HG02884 (cell line): ENCODE data around the gene TEDC2.
"Not testable (repeated sequence)": the region's sequence is repeated elsewhere in the genome, so short reads cannot be mapped to it uniquely, and the experiment has no call there.

Experiments used
- ATAC-seq: cut with Tn5 transposase; IDR thresholded peaks from one replicate; pipeline ENCODE4 v1.9.1; 2021; ENCODE audit warnings: mild to moderate bottlenecking, moderate library complexity; ENCODE audit not compliant: unreplicated experiment

TEDC2 gene

GRCh38 chr16:2476345-2476720 lies 16.4 kb downstream of the TEDC2 start:
- ATAC-seq = no peak

DNA sequence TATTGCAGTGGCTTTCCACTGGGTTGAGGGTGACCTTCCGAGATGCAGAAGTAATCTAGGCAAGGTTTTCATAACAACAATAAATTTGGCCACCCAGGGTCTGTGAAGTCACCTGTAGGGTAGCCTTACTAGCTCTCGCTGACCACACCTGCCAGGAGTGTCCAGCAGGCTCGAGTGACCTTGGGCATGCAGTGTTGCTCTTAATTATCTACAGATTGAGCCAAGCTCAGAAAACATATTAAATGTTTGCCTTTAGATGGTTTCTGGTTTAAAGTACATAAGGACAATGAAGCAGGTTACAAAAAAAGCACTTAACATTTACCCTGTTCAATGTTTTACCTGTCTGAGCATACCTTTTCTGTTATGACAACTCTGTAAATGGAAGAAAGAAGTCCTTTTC lies 16.8 kb downstream of the TEDC2 start:
- no peak for ATAC-seq

DNA sequence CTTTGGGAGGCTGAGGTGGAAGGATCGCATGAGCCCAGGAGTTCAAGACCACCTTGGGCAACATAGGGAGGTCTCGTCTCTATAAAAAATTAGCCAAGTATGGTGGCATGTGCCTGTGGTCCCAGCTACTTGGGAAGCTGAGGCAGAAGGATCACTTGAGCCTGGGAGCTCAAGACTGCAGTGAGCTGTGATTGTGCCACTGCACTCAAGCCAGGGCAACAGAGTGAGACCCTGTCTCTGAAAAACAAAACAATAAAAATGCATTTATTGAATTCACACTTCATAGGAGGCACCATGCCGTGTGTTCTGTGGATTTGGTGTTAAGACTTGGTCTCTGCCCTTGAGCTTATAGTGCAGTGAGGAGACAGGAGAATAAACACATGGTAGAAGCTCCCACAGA lies 17.4 kb downstream of the TEDC2 start:
- no peak for ATAC-seq

- no peak for ATAC-seq
These were observed 18.4 kb downstream of the TEDC2 start for GRCh38 chr16:2478279-2478678.

GRCh38 chr16:2479996-2480395 lies 20.1 kb downstream of the TEDC2 start:
- ATAC-seq = not testable (repeated sequence)

DNA sequence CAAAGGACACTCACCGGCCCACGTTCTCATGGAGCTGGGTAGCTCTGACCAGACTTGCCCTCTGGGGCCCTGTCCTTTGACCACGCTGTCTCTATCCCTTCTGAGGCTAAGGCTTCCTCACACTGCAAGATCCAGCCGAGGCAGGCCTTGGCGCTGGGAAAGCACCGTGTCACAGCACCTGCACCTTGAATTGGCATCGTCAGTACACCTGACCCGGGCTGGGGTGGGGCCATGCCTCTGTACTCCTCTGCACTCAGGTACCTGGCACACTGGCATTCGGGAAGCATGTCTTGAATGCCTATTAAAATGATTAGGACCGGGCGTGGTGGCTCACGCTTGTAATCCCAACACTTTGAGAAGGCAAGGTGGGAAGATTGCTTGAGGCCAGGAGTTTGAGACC lies 21.0 kb downstream of the TEDC2 start:
- ATAC-seq = no peak

DNA sequence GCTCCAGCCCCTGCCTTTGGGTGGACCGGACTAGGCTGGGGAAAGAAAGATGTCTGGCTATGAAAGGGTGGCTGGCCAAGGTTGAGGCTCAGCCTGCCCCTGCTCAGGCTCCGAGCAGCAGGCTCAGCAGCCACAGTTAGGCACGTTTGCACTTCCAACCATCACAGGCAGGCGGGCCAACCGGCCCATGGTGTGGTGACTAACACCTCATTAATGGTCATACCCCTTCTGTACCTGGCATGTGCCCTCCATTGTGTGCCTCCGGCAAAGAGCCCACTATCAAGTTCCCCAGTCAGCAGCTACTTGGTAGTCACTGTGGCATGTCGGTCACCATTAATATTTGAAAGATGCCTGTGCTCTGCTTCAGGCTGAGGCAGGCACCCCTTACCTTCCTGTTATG lies 21.8 kb downstream of the TEDC2 start:
- no peak for ATAC-seq

- ATAC-seq = no peak
These were observed 22.3 kb downstream of the TEDC2 start for GRCh38 chr16:2482249-2482648.

DNA sequence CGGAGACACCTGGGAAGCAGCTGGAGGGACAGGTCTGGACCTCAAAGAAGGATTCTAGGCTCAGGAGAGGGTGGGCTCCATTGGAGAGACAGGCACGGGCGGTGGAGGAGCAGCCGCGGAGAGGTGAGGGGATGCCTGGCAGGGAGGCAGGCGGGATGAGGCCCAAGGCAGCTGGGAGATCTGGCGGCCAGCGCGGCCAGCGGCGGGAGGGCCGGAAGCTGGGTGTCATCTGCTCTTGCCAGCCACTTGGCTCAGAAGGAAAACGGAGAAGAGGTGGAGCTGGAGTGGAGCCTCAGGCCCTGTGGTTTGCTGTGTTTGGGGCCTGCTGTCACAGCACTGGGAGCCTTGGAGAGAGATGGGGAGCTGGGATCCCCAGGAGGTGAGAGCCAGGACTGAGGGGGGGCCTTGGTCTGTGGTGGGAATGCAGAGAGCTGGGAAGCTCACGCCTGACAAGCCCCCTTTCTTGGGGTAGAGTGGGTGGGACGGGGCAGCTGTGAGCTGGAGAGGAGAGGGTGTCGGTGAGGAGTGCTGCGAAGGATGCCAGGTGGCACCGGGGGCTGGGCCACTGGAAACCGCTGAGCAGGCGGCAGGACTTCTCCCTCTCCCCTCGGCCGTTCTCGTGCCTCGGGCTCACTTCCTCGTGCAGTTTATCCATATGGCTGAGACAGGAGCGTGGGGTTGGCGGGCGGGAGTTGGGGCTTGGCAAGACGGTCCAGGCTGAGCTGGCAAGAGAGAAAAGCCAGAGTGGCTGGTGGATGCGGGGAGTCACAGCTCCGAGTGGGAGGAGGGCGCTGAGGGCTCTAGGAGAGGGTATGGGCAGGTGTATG lies 23.0 kb downstream of the TEDC2 start:
- ATAC-seq = no peak

DNA sequence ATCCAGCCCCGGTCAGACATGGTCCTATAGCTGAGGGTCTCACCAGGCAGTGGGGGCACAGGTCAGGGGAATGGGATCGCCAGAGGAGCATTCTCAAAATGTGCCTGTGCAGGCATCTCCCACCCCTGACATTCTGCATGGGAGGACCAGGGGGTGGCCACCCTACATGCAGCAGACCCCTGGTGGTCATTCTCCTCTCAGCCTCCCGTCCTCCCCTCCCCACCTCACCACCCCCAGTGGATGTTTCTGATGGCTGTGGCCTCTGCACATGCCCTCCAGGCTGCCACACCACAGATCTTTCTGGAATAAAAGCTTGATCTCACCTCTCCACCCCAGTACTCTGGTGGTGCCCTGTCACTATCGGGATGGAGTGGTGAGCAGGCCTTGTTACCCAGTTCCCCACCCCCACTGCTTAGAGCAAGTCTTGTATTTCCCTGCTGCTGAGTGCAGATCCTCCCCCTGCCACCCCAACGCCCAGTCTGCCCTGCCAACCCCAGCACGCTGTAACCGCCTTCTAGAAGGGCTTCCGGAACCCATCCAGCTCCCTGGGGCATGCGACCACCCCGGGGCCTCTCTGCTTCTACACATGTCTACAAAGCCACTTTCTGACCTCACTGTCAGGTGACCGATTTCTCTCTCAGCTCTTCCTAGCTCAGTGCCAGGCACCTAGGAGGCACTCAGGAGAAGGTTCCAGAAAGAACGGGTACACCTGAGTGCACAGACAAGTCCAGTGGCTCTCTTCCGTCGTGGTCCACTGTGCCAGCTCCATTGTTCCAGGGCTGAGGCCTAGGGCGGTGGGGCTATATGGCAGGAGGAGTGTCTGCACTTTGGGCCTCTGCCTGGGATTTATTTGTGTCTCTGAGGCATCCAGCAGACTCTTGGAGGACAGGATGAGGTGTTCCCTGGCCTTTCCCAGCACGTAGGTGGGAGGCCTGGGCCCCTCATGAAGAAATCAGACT lies 24.3 kb downstream of the TEDC2 start:
- ATAC-seq = no peak

DNA sequence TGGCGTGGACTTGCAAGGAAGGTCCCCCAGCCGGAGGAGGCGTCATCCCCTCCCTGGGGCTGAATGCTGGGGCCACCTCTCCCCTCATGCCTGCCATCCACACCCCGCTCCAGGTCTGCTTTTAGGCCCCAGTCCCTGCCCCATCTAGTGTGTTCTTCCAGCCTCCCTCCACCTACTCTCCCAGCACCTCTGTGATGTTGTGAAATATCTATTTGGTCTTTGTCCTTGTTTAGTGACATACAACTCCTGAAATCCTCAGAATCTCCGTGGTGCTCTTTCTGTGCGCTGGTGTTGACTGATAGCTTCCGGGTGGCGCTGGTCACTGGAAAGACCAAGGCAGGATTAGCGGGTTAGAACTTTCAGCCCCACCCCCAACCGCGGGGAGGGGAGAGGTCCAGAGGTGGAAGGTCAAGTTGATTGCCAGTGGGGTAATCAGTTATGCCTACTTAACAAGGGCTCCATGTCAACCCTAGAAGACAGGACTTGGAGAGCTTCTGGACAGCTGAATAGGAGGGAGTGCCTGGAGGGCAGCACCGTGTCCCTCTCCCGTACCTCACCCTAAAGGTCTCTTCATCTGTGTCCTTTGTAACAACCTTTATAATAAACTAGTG lies 25.1 kb downstream of the TEDC2 start:
- ATAC-seq = no peak

GRCh38 chr16:2485811-2486507 lies 26.1 kb downstream of the TEDC2 start:
- no peak for ATAC-seq

DNA sequence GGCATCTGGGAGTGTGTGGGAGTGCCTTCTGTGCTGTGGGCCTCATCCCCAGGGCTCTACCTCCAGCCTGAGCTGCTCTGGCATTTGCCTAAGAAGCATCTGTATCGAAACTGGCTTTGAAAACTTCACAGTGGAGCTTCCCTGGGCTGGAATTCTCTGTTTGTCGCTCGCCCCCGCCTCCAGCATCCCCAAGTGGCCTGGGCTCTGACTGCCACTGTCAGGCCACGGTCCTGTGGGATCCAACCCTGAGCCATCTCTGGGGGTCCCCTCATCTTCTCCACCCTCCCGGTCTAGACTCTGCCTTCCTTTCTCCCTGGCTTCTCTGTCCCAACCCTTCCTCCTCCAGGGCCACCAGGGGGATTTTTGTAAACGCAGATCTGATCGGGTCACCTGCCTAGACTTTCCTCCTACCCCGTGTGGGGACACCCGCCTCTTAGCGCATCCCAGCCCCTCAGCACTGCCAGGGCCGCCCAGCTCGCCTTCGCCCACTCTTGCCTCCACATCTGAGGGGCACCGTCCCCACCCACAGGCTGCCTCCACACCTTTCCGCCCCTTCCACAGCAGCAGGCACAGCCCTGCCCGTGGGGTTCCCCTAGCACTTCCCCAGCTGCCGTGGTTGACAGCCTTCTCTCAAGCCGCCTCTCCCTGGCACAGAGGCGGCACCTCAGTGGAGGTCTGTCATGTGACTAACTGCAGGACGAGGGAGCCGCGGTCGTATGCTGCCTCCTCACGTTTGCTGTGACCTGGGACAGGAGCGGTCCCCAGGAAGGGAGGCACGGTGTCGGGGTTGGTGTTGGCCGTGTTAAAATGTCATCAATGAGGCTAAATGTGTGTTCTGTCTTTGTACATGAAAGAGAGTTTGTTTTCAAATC lies 27.0 kb downstream of the TEDC2 start:
- ATAC-seq = no peak

DNA sequence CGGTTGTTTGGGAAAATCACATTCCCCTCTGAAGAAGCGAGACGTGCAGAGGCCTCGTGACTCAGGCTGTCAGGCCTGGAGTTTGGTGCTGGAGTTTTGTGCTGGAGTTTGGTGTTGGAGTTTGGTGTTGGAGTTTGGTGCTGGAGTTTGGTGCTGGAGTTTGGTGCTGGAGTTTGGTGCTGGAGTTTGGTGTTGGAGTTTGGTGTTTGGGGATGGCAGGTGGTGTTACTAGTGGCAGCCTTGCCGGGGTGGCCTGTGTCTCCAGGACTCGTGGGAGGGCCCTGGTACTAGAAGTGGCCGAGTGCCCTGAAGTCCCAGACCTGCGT lies 27.6 kb downstream of the TEDC2 start:
- no peak for ATAC-seq

- no peak for ATAC-seq
These were observed 28.1 kb downstream of the TEDC2 start for GRCh38 chr16:2487903-2488531.

GRCh38 chr16:2489581-2489980 lies 29.7 kb downstream of the TEDC2 start:
- no peak for ATAC-seq

- no peak for ATAC-seq
These were observed 30.5 kb downstream of the TEDC2 start for GRCh38 chr16:2490190-2491105.

- no peak for ATAC-seq
These were observed 32.4 kb downstream of the TEDC2 start for GRCh38 chr16:2492292-2492691.

- ATAC-seq = no peak
These were observed 33.7 kb downstream of the TEDC2 start for GRCh38 chr16:2493605-2494004.
